H9 (cell line): ENCODE results near the gene PIP5K1C. TPM values are rescaled to one million over a fixed set of nuclear protein-coding genes. Genes with fewer than 3 reads are reported as not detected.

Experiments
- DNase-seq: peaks from one replicate; pipeline ENCODE4 v3.0.0-alpha.2; 2017
- H2AFZ ChIP-seq: one replicate; pipeline ENCODE4 v1.6.1; 2013; ENCODE audit warnings: mild to moderate bottlenecking, low read length, control low read depth, moderate library complexity
- H2AK5ac ChIP-seq: 2 replicates; pipeline ENCODE4 v1.6.1; 2013; ENCODE audit warnings: low read length, control low read depth, mixed read lengths; ENCODE audit not compliant: insufficient read length
- H2BK120ac ChIP-seq: one replicate; pipeline ENCODE4 v1.6.1; 2013; ENCODE audit warnings: low read depth, mild to moderate bottlenecking, low read length, control low read depth, inconsistent platforms; ENCODE audit not compliant: poor library complexity, severe bottlenecking
- H2BK12ac ChIP-seq: 2 replicates; pipeline ENCODE4 v1.6.1; 2013; ENCODE audit warnings: low read length, control low read depth, mixed read lengths, low read depth; ENCODE audit not compliant: insufficient read length
- H2BK15ac ChIP-seq: 2 replicates; pipeline ENCODE4 v1.6.1; 2013; ENCODE audit warnings: low read depth, low read length, control low read depth
- H2BK20ac ChIP-seq: one replicate; pipeline ENCODE4 v1.6.1; 2013; ENCODE audit warnings: low read depth, mild to moderate bottlenecking, low read length, control low read depth, inconsistent platforms; ENCODE audit not compliant: poor library complexity, severe bottlenecking
- H2BK5ac ChIP-seq: 2 replicates; pipeline ENCODE4 v1.6.1; 2013; ENCODE audit warnings: low read length, control low read depth, mixed read lengths; ENCODE audit not compliant: insufficient read length
- H3K14ac ChIP-seq: 2 replicates; pipeline ENCODE4 v1.6.1; 2013; ENCODE audit warnings: low read length, control low read depth; ENCODE audit not compliant: insufficient read depth
- H3K18ac ChIP-seq: 2 replicates; pipeline ENCODE4 v1.6.1; 2013; ENCODE audit warnings: low read depth, mild to moderate bottlenecking, mixed read lengths, low read length, control low read depth; ENCODE audit not compliant: insufficient read length
- H3K23ac ChIP-seq: 2 replicates; pipeline ENCODE4 v1.6.1; 2013; ENCODE audit warnings: low read length, control low read depth, mixed read lengths, low read depth; ENCODE audit not compliant: insufficient read length
- H3K23me2 ChIP-seq: 2 replicates; pipeline ENCODE4 v1.6.1; 2013; ENCODE audit warnings: low read depth, mild to moderate bottlenecking, mixed read lengths, low read length, control low read depth; ENCODE audit not compliant: insufficient read length, poor library complexity, severe bottlenecking
- H3K27ac ChIP-seq: 2 replicates; pipeline ENCODE4 v1.5.1; 2013; ENCODE audit warnings: low read length, control low read depth, mixed read lengths, low read depth; ENCODE audit not compliant: insufficient read length
- H3K27me3 ChIP-seq: 2 replicates; pipeline ENCODE4 v1.6.1; 2013; ENCODE audit warnings: low read length, control low read depth, inconsistent platforms; ENCODE audit not compliant: insufficient read depth
- H3K4ac ChIP-seq: 2 replicates; pipeline ENCODE4 v1.6.1; 2013; ENCODE audit warnings: low read depth, mild to moderate bottlenecking, control low read depth, inconsistent platforms, low read length, moderate library complexity
- H3K4me1 ChIP-seq: 2 replicates; pipeline ENCODE4 v1.6.1; 2013; ENCODE audit warnings: low read length, control low read depth, inconsistent platforms; ENCODE audit not compliant: insufficient read depth
- H3K4me2 ChIP-seq: 2 replicates; pipeline ENCODE4 v1.6.1; 2013; ENCODE audit warnings: low read length, control low read depth, mixed read lengths; ENCODE audit not compliant: insufficient read length, insufficient read depth
- H3K56ac ChIP-seq: 2 replicates; pipeline ENCODE4 v1.6.1; 2013; ENCODE audit warnings: low read depth, mild to moderate bottlenecking, mixed read lengths, low read length, control low read depth; ENCODE audit not compliant: insufficient read length
- H3K79me1 ChIP-seq: 2 replicates; pipeline ENCODE4 v1.6.1; 2013; ENCODE audit warnings: low read depth, mild to moderate bottlenecking, moderate library complexity, low read length, control low read depth, inconsistent platforms; ENCODE audit not compliant: insufficient read depth, poor library complexity, severe bottlenecking
- H3K79me2 ChIP-seq: 2 replicates; pipeline ENCODE4 v1.6.1; 2013; ENCODE audit warnings: low read length, control low read depth, inconsistent platforms; ENCODE audit not compliant: insufficient read depth
- H3K9ac ChIP-seq: 2 replicates; pipeline ENCODE4 v1.6.1; 2013; ENCODE audit warnings: low read length, control low read depth, mixed read lengths; ENCODE audit not compliant: insufficient read length; ENCODE audit errors: extremely low read depth
- H3K9me3 ChIP-seq: one replicate; pipeline ENCODE4 v1.6.1; 2013; ENCODE audit warnings: low read depth, low read length, inconsistent platforms; ENCODE audit not compliant: control insufficient read depth
- H3T11ph ChIP-seq: one replicate; pipeline ENCODE4 v1.6.1; 2013; ENCODE audit warnings: mild to moderate bottlenecking, low read length, control low read depth, inconsistent platforms
- H4K20me1 ChIP-seq: one replicate; pipeline ENCODE4 v1.6.1; 2013; ENCODE audit not compliant: control insufficient read depth, insufficient read length, insufficient read depth
- H4K5ac ChIP-seq: 2 replicates; pipeline ENCODE4 v1.6.1; 2013; ENCODE audit warnings: low read depth, mild to moderate bottlenecking, mixed read lengths, low read length, control low read depth; ENCODE audit not compliant: insufficient read length
- H4K8ac ChIP-seq: replicated peaks from 2 replicates; pipeline ENCODE4 v1.6.1; 2013; ENCODE audit warnings: low read length, control low read depth, mixed read lengths, low read depth; ENCODE audit not compliant: insufficient read length
- H4K91ac ChIP-seq: 2 replicates; pipeline ENCODE4 v1.6.1; 2013; ENCODE audit warnings: low read depth, mild to moderate bottlenecking, moderate library complexity, mixed read lengths, low read length, control low read depth; ENCODE audit not compliant: insufficient read length
- H3K27ac Mint-ChIP-seq, 3 experiments: 2 replicates in 2 of 3; 3 replicates in 1 of 3; pipeline ENCODE4 v1.8.0; 2020 to 2021; ENCODE audit warnings: mixed read lengths in 3 of 3, mild to moderate bottlenecking in 1 of 3, moderate library complexity in 1 of 3
- H3K27me3 Mint-ChIP-seq: 2 replicates; pipeline ENCODE4 v1.8.0; 2021; ENCODE audit warnings: low read depth, mild to moderate bottlenecking, moderate library complexity, mixed read lengths
- H3K36me3 Mint-ChIP-seq, 3 experiments: 2 replicates in 2 of 3; 3 replicates in 1 of 3; pipeline ENCODE4 v1.8.0; 2020 to 2021; ENCODE audit warnings: low read depth in 3 of 3, mixed read lengths in 3 of 3; ENCODE audit not compliant: insufficient read depth in 1 of 3
- H3K4me1 Mint-ChIP-seq, 2 experiments: 2 replicates each; pipeline ENCODE4 v1.8.0; 2020; ENCODE audit warnings: mixed read lengths in 2 of 2
- H3K4me3 Mint-ChIP-seq, 2 experiments: 2 replicates in 1 of 2; 3 replicates in 1 of 2; pipeline ENCODE4 v1.8.0; 2020 to 2021; ENCODE audit warnings: mild to moderate bottlenecking in 2 of 2, mixed read lengths in 2 of 2, moderate library complexity in 1 of 2
- H3K9me3 Mint-ChIP-seq, 2 experiments: 2 replicates in 1 of 2; 3 replicates in 1 of 2; pipeline ENCODE4 v1.8.0; 2020; ENCODE audit warnings: mild to moderate bottlenecking in 2 of 2, mixed read lengths in 2 of 2, moderate library complexity in 1 of 2
- CTCF ChIP-seq: fragments of 200-600 bp; sonication (generic); conservative IDR thresholded peaks from 3 replicates; pipeline ENCODE4 v1.8.0; 2021; ENCODE audit warnings: antibody characterized with exemption, mild to moderate bottlenecking
- WGBS: extraction: QIAGEN DNeasy Blood & Tissue Kit; methylation state at CpG from one replicate; pipeline ENCODE4 v1.1.7; 2013; ENCODE audit warnings: missing lambda C conversion rate, low lambda C conversion rate, mixed read lengths; ENCODE audit not compliant: insufficient read length; ENCODE audit errors: extremely low coverage; 5-methylcytosine and 5-hydroxymethylcytosine counted together
- total RNA-seq: library from RNA; stranded (reverse); gene quantifications from 2 replicates; pipeline ENCODE4 v1.2.1, GENCODE V29; 2021

Gene PIP5K1C
- total RNA-seq, 1 experiment from 2014 or later = 41.7 TPM

- no peak overlapping the region for H3K4me3 Mint-ChIP-seq
- H3K79me2 ChIP-seq = no peaks in the 10 kb centered on the region
- H3T11ph ChIP-seq = no peak overlapping the region
- no peak overlapping the region for H2AFZ ChIP-seq
- no peak overlapping the region for H3K18ac ChIP-seq
- no peak for TF ChIP-seq CTCF
- H3K4me1 ChIP-seq = no peaks in the 10 kb centered on the region
- no peak overlapping the region for H2BK12ac ChIP-seq
- no peak overlapping the region for H2BK15ac ChIP-seq
- no peak overlapping the region for H3K23ac ChIP-seq
- no peak overlapping the region for H4K91ac ChIP-seq
- H3K4me2 ChIP-seq = no peak overlapping the region
- no peak overlapping the region for H3K14ac ChIP-seq
- H4K20me1 ChIP-seq = no peaks in the 10 kb centered on the region
- H3K27me3 Mint-ChIP-seq = no peaks in the 10 kb centered on the region
- no peak overlapping the region for H3K27ac ChIP-seq
- no peak for DNase-seq
- no peak overlapping the region for H2BK120ac ChIP-seq
- H4K5ac ChIP-seq = no peak overlapping the region
- H2BK20ac ChIP-seq = no peak overlapping the region
- H3K23me2 ChIP-seq = no peaks in the 10 kb centered on the region
- H2BK5ac ChIP-seq = no peak overlapping the region
- no peaks in the 10 kb centered on the region for H3K27me3 ChIP-seq
- H2AK5ac ChIP-seq = no peak overlapping the region
- no peaks in the 10 kb centered on the region for H3K9me3 ChIP-seq
- H3K56ac ChIP-seq = no peak overlapping the region
- no peak overlapping the region for H3K27ac Mint-ChIP-seq
- no peaks in the 10 kb centered on the region for H3K79me1 ChIP-seq
- H3K36me3 Mint-ChIP-seq = peaks cover 8 to 31% (median 26%) of the 10 kb centered on the region in 3 experiments; a peak in 6 of 7 replicates
- no peak overlapping the region for H3K4ac ChIP-seq
- H3K4me1 Mint-ChIP-seq = no peaks in the 10 kb centered on the region
- H3K9me3 Mint-ChIP-seq = no peaks in the 10 kb centered on the region
- no peak overlapping the region for H4K8ac ChIP-seq
- no CpG with 5 or more reads among the region's 13 CpGs for WGBS
- H3K9ac ChIP-seq = no peak overlapping the region
Observed at GRCh38 chr19:3639479-3639878, 60.8 kb downstream of the PIP5K1C start.
